ENCODE results near the gene UBE3B.

Gene UBE3B

GRCh38 chr12:109557805-109558204, 80.4 kb downstream of the UBE3B start:
- DNase-seq, result no peak

DNA sequence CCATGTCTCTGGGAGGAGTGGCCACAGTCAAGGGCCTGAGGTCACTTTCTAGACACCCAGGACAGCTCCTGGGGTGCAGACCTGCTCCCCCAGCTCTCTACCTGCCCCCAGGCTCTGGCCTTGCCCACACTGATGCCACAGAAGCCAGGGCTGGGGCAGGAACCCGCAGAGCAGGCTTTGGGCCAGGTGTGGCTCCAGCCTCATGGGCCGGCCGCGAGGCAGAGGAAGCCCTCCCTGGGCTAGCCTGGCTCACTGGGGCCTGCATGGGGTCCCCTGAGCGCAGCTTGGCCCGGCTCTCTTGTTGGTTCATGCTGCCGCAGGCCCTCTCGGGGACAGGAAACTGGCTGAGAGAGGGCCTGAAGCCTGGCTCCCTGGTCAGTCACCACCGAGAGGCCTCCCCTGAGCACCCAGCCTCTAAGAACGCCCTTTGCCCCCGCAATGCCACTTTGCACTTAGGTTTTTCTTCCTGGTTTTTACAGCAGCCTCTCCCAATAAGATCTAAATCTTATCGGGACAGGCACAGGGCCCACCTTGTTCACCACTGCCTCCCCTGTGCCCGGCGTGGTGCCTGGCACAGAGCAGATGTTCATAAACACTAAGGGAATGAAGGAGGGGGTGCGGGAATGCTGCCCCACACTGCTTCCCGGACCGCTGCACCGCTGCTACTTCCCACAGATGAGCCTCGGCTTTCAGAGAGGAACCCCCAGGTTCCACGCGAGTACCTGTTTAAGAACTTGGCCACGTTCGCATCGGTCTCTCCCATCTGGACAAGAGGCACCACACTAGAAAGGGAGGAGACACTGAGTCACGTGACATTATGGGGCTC, 81.2 kb downstream of the UBE3B start:
- no peak for DNase-seq

GRCh38 chr12:109559200-109559505, 81.7 kb downstream of the UBE3B start:
- no peak for DNase-seq

DNA sequence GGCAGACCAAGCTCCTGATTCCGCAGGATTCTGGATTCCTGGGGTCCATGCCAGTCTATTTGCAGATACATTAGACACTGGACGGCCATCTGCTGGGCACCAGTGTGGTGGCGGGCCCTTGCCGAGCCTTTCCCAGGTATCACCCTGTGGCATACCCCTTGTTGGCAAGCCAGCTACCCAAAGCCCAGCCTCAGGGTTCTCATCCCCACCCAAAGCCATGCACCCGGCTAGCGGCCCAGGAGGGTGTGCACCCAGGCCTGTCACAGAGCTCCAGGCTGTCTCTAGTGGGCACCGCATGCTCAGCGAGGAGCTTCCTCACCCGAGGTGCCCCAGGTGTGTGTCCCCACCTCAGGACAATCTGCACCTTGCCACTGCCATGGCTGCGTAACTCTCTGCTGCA, 82.2 kb downstream of the UBE3B start:
- no peak for DNase-seq

DNA sequence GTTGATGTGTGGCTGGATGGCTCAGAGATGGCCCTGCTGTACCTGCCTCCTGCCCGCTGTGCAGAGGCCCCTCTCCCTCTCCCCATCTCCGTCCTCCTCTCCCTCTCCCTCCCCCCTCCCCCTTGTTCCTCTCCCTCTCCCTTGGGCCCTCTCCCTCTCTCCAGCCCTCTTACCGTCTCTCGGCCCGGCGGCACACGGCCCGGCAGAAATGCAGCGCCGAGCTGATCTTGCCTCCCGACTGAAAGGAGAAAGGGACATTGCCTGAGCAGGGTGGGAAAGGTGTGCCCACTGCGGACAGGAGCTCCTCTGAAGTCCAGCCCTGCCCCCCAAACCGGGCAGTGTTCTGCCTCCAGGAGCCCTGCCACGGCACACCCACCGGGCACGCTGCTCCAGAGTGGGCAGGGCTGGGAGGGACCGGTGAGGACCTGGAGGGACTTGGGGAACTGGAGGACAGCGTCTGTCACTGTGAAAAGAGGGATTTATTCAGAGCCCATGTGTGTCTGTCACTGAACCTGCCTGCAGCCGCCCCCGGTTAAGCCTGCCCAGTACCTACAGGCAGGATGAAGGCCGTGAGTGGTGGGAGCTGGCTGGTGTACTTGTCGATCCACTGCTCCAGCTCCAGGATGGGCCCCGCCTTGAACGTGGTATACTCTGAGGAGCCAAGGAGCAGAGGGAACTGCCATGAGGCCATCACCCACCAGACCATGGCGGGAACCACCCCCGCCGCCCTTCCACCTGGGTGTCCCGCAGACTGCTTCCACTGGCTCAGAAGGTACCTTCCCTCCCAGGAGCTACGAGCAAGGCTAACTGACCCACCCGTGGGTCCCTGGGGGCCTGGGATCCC, 83.7 kb downstream of the UBE3B start:
- no peak for DNase-seq

- DNase-seq, result no peak
Measured at GRCh38 chr12:109561711-109562030, 84.2 kb downstream of the UBE3B start.

- no peak for DNase-seq
Measured at GRCh38 chr12:109562871-109563270, 85.4 kb downstream of the UBE3B start.

- DNase-seq, result no peak
Measured at GRCh38 chr12:109563291-109564284, 86.2 kb downstream of the UBE3B start.

GRCh38 chr12:109566424-109566823, 89.0 kb downstream of the UBE3B start:
- DNase-seq, result no peak

DNA sequence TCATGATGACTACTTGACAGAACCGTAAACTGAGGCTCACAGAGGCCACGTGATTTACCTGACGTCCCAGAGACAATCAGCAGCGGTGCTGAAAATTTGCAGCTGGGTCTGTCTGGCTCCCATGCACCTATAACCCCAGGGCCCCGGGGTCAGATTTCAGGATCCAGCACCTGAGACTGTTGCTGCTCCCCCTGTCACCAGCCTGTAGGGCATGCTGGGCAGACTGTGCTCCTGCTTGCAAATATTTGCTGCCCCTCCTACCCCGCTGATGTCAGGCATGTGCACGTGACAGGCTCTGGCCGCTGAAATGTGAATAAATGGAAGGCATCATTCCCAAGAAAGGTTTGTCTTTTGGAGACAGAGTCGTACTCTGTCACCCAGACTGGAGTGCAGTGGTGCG, 89.9 kb downstream of the UBE3B start:
- DNase-seq, result no peak

DNA sequence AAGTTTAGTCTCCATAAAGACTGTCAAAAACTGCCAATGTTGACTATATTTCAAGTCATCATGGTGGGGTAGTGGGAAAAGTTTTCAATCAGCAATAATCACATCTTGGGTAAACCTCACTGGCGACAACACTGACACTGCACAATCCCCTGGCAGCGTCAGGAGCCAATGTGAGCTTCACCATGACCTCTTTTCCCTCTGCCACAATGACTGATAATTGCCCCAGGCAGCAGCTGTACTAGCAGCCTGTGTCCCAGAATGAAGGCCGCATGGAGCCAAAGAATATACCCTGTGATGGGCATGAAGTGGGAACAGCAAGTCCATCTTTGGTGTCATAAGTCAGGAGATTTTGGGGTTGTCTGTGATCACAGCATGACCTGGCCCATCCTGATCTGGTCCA, 90.5 kb downstream of the UBE3B start:
- no peak for DNase-seq

- no peak for DNase-seq
Measured at GRCh38 chr12:109568486-109568885, 91.1 kb downstream of the UBE3B start.

GRCh38 chr12:109571773-109572505, 94.5 kb downstream of the UBE3B start:
- DNase-seq, result no peak

DNA sequence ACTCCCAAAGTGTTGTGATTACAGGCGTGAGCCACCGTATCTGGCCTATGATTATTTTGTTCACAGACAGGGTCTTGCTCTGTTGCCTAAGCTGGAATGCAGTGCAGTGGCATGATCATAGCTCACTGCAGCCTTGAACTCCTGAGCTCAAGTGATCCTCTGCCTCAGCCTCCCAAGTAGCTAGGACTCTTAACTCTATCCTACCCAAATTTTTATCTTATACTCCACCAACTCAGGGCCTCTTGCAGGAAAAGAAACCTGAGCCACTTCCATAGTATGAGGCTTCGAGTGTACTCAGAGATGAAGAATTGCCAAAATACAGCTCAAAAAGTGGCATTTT, 95.0 kb downstream of the UBE3B start:
- no peak for DNase-seq

DNA sequence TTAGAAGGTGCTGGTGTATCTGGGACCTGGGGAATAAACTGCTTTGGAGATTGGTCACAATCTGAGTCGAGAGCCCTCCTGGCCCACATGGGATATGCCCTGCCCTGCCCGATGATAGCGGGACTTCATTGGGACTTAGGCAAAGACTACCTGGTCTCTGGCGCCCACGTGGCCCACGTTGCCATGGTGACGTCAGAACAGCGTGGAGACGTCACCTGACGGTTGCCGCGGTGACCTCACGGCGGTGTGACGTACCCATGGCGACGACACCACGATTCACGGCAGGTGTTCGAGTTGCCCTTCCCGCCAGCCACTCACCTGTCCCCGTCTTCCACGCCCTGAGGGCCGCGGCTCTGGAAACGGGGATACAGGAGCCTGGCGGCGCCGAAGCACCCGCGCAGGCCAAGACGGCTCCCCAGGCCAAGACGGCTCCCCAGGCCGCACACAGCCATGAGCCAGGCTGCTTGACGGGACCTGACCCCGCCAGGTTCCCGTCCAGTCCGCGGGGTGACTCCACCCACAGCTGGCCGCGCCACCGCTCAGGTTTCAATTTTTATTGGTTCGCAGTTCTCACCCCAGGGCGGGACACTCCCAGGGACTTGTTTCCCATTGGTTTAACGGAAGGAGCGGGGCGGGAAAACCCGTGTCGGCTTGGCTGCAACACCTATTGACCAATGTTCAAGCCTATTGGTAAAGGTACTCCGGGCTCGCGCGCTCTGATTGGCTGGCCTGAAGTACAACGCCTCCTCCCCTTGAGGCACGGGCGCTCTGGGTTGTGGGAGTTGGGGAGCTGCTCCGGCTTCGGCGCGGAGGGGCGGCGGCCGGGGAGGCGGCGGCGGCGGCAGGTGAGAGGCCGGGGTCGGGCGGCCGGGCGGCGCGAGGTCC, 95.8 kb downstream of the UBE3B start, which contains the start of the genes MMAB and MVK:
Gene MMAB, minus strand, starts transcription at position 476 of the 885 bp plus-strand sequence. Its CDS starts 24 bp downstream, at position 452.
Gene MVK, plus strand, starts transcription at position 766 of the 885 bp plus-strand sequence. CDS start 1,029 bp downstream, outside the sequence.
- DNase-seq, result peak; percentile 95

DNA sequence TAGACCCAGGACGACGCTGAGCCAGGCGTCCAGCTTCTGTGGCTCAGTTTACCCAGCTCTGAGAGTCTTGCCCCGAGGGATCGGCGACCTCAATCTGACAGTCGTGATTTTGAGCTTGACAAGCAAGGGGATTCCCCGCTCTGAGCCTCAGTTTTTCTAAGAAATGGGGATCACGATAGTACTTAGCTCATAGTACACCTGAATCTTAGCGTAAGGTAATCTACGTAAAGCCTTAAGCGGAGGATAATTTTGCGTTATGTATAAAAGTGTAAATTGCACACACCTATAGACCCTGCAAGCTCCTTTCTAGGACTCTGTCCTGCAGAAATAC, 96.4 kb downstream of the UBE3B start:
- DNase-seq, result no peak

- no peak for DNase-seq
Measured at GRCh38 chr12:109575683-109576082, 98.2 kb downstream of the UBE3B start.

DNA sequence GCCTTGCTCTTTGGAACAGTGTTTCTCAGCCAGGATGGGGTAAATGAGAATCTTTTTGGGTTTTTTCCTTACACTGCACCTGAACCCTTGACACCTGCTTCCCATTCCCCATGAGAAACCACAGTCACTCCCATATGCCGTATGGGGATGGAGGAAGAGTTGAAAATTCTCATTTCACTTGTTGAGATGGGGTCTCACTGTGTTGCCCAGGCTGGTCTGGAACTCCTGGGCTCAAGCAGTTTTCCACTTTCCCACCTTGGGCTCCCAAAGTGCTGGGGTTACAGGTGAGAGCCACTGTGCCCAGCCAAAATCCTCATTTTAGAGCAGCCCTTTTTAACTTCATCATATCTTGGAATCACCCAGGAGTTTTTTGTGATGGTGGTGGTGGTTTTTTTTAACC, 99.9 kb downstream of the UBE3B start:
- DNase-seq, result no peak

- DNase-seq, result no peak
Measured at GRCh38 chr12:109578330-109578927, 101.0 kb downstream of the UBE3B start.

- DNase-seq, result no peak
Measured at GRCh38 chr12:109579639-109580038, 102.2 kb downstream of the UBE3B start.

GRCh38 chr12:109580272-109580671, 102.8 kb downstream of the UBE3B start:
- DNase-seq, result no peak
